ENCODE data around the gene SLC8A2.

The SLC8A2 gene

GRCh38 chr19:47503826-47504150 lies 32.1 kb upstream of the SLC8A2 start:
- no peak for DNase-seq (ENCODE audit: low read depth)

GRCh38 chr19:47503130-47503825 lies 31.6 kb upstream of the SLC8A2 start:
- DNase-seq (ENCODE audit: low read depth) = no peak

GRCh38 chr19:47499863-47500830 lies 28.5 kb upstream of the SLC8A2 start:
- DNase-seq (ENCODE audit: low read depth) = no peak

GRCh38 chr19:47499371-47499770 lies 27.7 kb upstream of the SLC8A2 start:
- DNase-seq (ENCODE audit: low read depth) = no peak

GRCh38 chr19:47498561-47498960 lies 26.9 kb upstream of the SLC8A2 start:
- no peak for DNase-seq (ENCODE audit: low read depth)

- DNase-seq (ENCODE audit: low read depth) = no peak
These were observed 26.3 kb upstream of the SLC8A2 start for GRCh38 chr19:47497821-47498520.

GRCh38 chr19:47497050-47497766 lies 25.5 kb upstream of the SLC8A2 start:
- DNase-seq (ENCODE audit: low read depth) = no peak

- DNase-seq (ENCODE audit: low read depth) = no peak
These were observed 24.0 kb upstream of the SLC8A2 start for GRCh38 chr19:47495478-47496372.

GRCh38 chr19:47494729-47495128 lies 23.0 kb upstream of the SLC8A2 start:
- DNase-seq (ENCODE audit: low read depth) = no peak

GRCh38 chr19:47494211-47494547 lies 22.5 kb upstream of the SLC8A2 start:
- DNase-seq (ENCODE audit: low read depth) = no peak

GRCh38 chr19:47493378-47494210 lies 21.9 kb upstream of the SLC8A2 start:
- DNase-seq (ENCODE audit: low read depth) = no peak

GRCh38 chr19:47492571-47493377 lies 21.1 kb upstream of the SLC8A2 start:
- no peak for DNase-seq (ENCODE audit: low read depth)

- no peak for DNase-seq (ENCODE audit: low read depth)
These were observed 20.4 kb upstream of the SLC8A2 start for GRCh38 chr19:47492137-47492533.

- DNase-seq (ENCODE audit: low read depth) = no peak
These were observed 19.9 kb upstream of the SLC8A2 start for GRCh38 chr19:47491358-47492136.

- no peak for DNase-seq (ENCODE audit: low read depth)
These were observed 19.2 kb upstream of the SLC8A2 start for GRCh38 chr19:47490847-47491246.

- DNase-seq (ENCODE audit: low read depth) = no peak
These were observed 18.3 kb upstream of the SLC8A2 start for GRCh38 chr19:47490031-47490430.

GRCh38 chr19:47489072-47489914 lies 17.6 kb upstream of the SLC8A2 start:
- DNase-seq (ENCODE audit: low read depth) = no peak

Measured in fibroblast of gingiva (primary cell).